IMR-90 (cell line): ENCODE data around the gene PSMA1. TPM values are rescaled to one million over a fixed set of nuclear protein-coding genes. Genes with fewer than 3 reads are reported as not detected.

Source experiments
- ATAC-seq: fragments of 200-7000 bp; cut with Tn5 transposase; 2 replicates; pipeline ENCODE4 v1.9.1; 2020; ENCODE audit warnings: low read depth, mild to moderate bottlenecking, moderate library complexity
- BruUV-seq: library from RNA; stranded (reverse); fragments of 400-500 nt; replicated peaks from 2 replicates; lab custom pipeline; 2021; lab: Mats Ljungman, UMichigan
- CTCF ChIA-PET: fragments of 300-600 bp; formaldehyde crosslinking; extraction: SDS; loops from one replicate; lab custom pipeline; 2021; ENCODE audit warnings: antibody characterized with exemption; lab: Yijun Ruan, JAX
- POLR2A ChIA-PET: fragments of 300-600 bp; sonication (Branson Sonifier 250); formaldehyde crosslinking; loops from one replicate; lab custom pipeline; 2022; ENCODE audit warnings: antibody characterized with exemption; ENCODE audit not compliant: unreplicated experiment; lab: Charles Lee
- DNase-seq: peaks from one replicate; pipeline ENCODE4 v3.0.0; 2013
- H2AFZ ChIP-seq: replicated peaks from 2 replicates; pipeline ENCODE3; 2013; ENCODE audit warnings: low read length, mild to moderate bottlenecking; ENCODE audit not compliant: poor library complexity
- H2AK5ac ChIP-seq: 2 replicates; pipeline ENCODE4 v1.6.1; 2013; ENCODE audit warnings: low read depth, low read length, inconsistent platforms
- H2AK9ac ChIP-seq: replicated peaks from 2 replicates; pipeline ENCODE3; 2013; ENCODE audit warnings: mild to moderate bottlenecking, low read depth, low read length, moderate library complexity; ENCODE audit not compliant: poor library complexity
- H2BK120ac ChIP-seq: 2 replicates; pipeline ENCODE4 v1.6.1; 2013; ENCODE audit warnings: low read depth, low read length, inconsistent platforms
- H2BK15ac ChIP-seq: 3 replicates; pipeline ENCODE4 v1.6.1; 2013; ENCODE audit warnings: low read depth, low read length, inconsistent platforms
- H2BK20ac ChIP-seq: 2 replicates; pipeline ENCODE4 v1.6.1; 2013; ENCODE audit warnings: low read depth, mild to moderate bottlenecking, inconsistent platforms, low read length, moderate library complexity
- H2BK5ac ChIP-seq: 2 replicates; pipeline ENCODE4 v1.6.1; 2013; ENCODE audit warnings: mild to moderate bottlenecking, low read depth, low read length, inconsistent platforms; ENCODE audit not compliant: poor library complexity, severe bottlenecking
- H3K14ac ChIP-seq: replicated peaks from 2 replicates; pipeline ENCODE4 v1.6.1; 2013; ENCODE audit warnings: low read depth, low read length, inconsistent platforms
- H3K18ac ChIP-seq: 2 replicates; pipeline ENCODE4 v1.6.1; 2013; ENCODE audit warnings: low read depth, low read length, control low read depth
- H3K23ac ChIP-seq: 2 replicates; pipeline ENCODE4 v1.6.1; 2013; ENCODE audit warnings: low read depth, low read length, inconsistent platforms
- H3K27ac ChIP-seq: 2 replicates; pipeline ENCODE4 v1.5.1; 2013; ENCODE audit warnings: mild to moderate bottlenecking, control low read depth, low read length; ENCODE audit not compliant: insufficient read depth
- H3K27me3 ChIP-seq: 2 replicates; pipeline ENCODE4 v1.6.1; 2013; ENCODE audit warnings: low read length; ENCODE audit not compliant: control insufficient read depth, insufficient read depth
- H3K36me3 ChIP-seq: 2 replicates; pipeline ENCODE4 v1.6.1; 2013; ENCODE audit warnings: low read length, mixed read lengths; ENCODE audit not compliant: control insufficient read depth, insufficient read depth
- H3K4ac ChIP-seq: 2 replicates; pipeline ENCODE4 v1.6.1; 2013; ENCODE audit warnings: low read depth, low read length, inconsistent platforms
- H3K4me1 ChIP-seq: 2 replicates; pipeline ENCODE4 v1.6.1; 2013; ENCODE audit warnings: low read length, mixed read lengths; ENCODE audit not compliant: control insufficient read depth, insufficient read depth
- H3K4me2 ChIP-seq: 2 replicates; pipeline ENCODE4 v1.6.1; 2013; ENCODE audit warnings: low read depth, mild to moderate bottlenecking, control low read depth, low read length, moderate library complexity
- H3K4me3 ChIP-seq: 2 replicates; pipeline ENCODE4 v1.5.1; 2013; ENCODE audit warnings: low read depth, mild to moderate bottlenecking, control low read depth, low read length, moderate library complexity; ENCODE audit not compliant: insufficient read depth
- H3K56ac ChIP-seq: 2 replicates; pipeline ENCODE4 v1.6.1; 2013; ENCODE audit warnings: low read length, inconsistent platforms; ENCODE audit not compliant: insufficient read depth; ENCODE audit errors: extremely low read depth
- H3K79me1 ChIP-seq, 2 experiments: 2 replicates each; pipeline ENCODE4 v1.6.1; 2013; ENCODE audit warnings: low read length in 2 of 2, inconsistent platforms in 1 of 2, low read depth in 1 of 2
- H3K9ac ChIP-seq: 2 replicates; pipeline ENCODE4 v1.6.1; 2013; ENCODE audit warnings: low read depth, low read length, control low read depth
- H3K9me1 ChIP-seq: 2 replicates; pipeline ENCODE4 v1.6.1; 2013; ENCODE audit warnings: low read length, inconsistent platforms; ENCODE audit not compliant: insufficient read depth
- H3K9me3 ChIP-seq: 2 replicates; pipeline ENCODE4 v1.6.1; 2013; ENCODE audit warnings: low read length; ENCODE audit not compliant: control insufficient read depth, insufficient read depth
- H4K20me1 ChIP-seq: 2 replicates; pipeline ENCODE4 v1.6.1; 2013; ENCODE audit warnings: low read length, inconsistent platforms; ENCODE audit not compliant: insufficient read depth
- H4K5ac ChIP-seq: 2 replicates; pipeline ENCODE4 v1.6.1; 2013; ENCODE audit warnings: mild to moderate bottlenecking, low read depth, low read length, control low read depth
- H4K8ac ChIP-seq, 2 experiments: 2 replicates each; pipeline ENCODE4 v1.6.1; 2013; ENCODE audit warnings: low read depth in 2 of 2, low read length in 2 of 2, control low read depth in 1 of 2, inconsistent platforms in 1 of 2
- H4K91ac ChIP-seq: 2 replicates; pipeline ENCODE4 v1.6.1; 2013; ENCODE audit warnings: low read depth, low read length, inconsistent platforms; ENCODE audit not compliant: insufficient read depth
- BHLHE40 ChIP-seq: fragments of 150-350 bp; IDR thresholded peaks from 2 replicates; pipeline ENCODE4 v1.6.1; 2016; ENCODE audit warnings: mild to moderate bottlenecking, low read depth, low read length
- CEBPB ChIP-seq: IDR thresholded peaks from 2 replicates; pipeline ENCODE4 v1.6.1; 2012; ENCODE audit warnings: low read depth, low read length, improper control_type of control experiment
- CHD1 ChIP-seq: IDR thresholded peaks from 2 replicates; pipeline ENCODE4 v1.6.1; 2012; ENCODE audit warnings: low read depth, low read length, improper control_type of control experiment
- CTCF ChIP-seq: conservative IDR thresholded peaks from 2 replicates; pipeline ENCODE4 v1.5.1; 2012; ENCODE audit warnings: mild to moderate bottlenecking, low read depth, low read length, improper control_type of control experiment
- ELK1 ChIP-seq: fragments of 150-350 bp; IDR thresholded peaks from 2 replicates; pipeline ENCODE4 v1.6.1; 2016; ENCODE audit warnings: low read depth, mild to moderate bottlenecking, low read length, moderate library complexity, borderline replicate concordance
- MAFK ChIP-seq: IDR thresholded peaks from 2 replicates; pipeline ENCODE4 v1.6.1; 2012; ENCODE audit warnings: low read depth, low read length, improper control_type of control experiment
- MAZ ChIP-seq: IDR thresholded peaks from 2 replicates; pipeline ENCODE4 v1.6.1; 2012; ENCODE audit warnings: low read depth, mild to moderate bottlenecking, low read length, improper control_type of control experiment, moderate library complexity, borderline replicate concordance
- NFE2L2 ChIP-seq: fragments of 150-350 bp; IDR thresholded peaks from 2 replicates; pipeline ENCODE4 v1.6.1; 2016; ENCODE audit warnings: low read depth, mild to moderate bottlenecking, low read length
- POLR2A ChIP-seq: IDR thresholded peaks from 2 replicates; pipeline ENCODE4 v1.6.1; 2012; ENCODE audit warnings: mild to moderate bottlenecking, low read depth, low read length
- RAD21 ChIP-seq: IDR thresholded peaks from 2 replicates; pipeline ENCODE4 v1.6.1; 2012; ENCODE audit warnings: low read length, improper control_type of control experiment
- RFX5 ChIP-seq: IDR thresholded peaks from 2 replicates; pipeline ENCODE4 v1.8.0; 2012; ENCODE audit warnings: low read depth, mild to moderate bottlenecking, low read length, moderate library complexity
- SMC3 ChIP-seq: fragments of 150-350 bp; IDR thresholded peaks from 2 replicates; pipeline ENCODE4 v1.6.1; 2016; ENCODE audit warnings: low read depth, mild to moderate bottlenecking, antibody characterized with exemption, low read length, moderate library complexity
- USF2 ChIP-seq: fragments of 150-350 bp; IDR thresholded peaks from 2 replicates; pipeline ENCODE4 v1.6.1; 2017; ENCODE audit warnings: mild to moderate bottlenecking, antibody characterized with exemption, low read length, low read depth
- WGBS, 2 experiments: methylation state at CpG; one replicate each; pipeline versions ENCODE4 v1.1.5 to v1.1.7; 2013; ENCODE audit warnings: missing lambda C conversion rate in 2 of 2; ENCODE audit not compliant: insufficient read length in 1 of 2; ENCODE audit errors: extremely low coverage in 2 of 2; 5-methylcytosine and 5-hydroxymethylcytosine counted together
- dilution Hi-C: fragments of 300-500 bp; cut with HindIII; formaldehyde crosslinking; loops from one replicate; pipeline ENCODE4 v1.14.3; 2018; ENCODE audit warnings: low sequenced_read_pairs; ENCODE audit not compliant: unreplicated experiment
- in situ Hi-C: fragments of 300-500 bp; cut with MboI; formaldehyde crosslinking; loops from 3 replicates; pipeline ENCODE4 v1.14.3; 2019; ENCODE audit warnings: low sequenced_read_pairs, inconsistent platforms, mixed read lengths
- intact Hi-C: fragments of 100-400 bp; cut with micrococcal nuclease; formaldehyde crosslinking; loops from 2 replicates; pipeline ENCODE4 v1.10.0; 2022
- polyA plus RNA-seq, 3 experiments: library from polyadenylated mRNA; depleted of rRNA; stranded (reverse); fragments of >200 nt; gene quantifications; 2 replicates each; pipeline ENCODE4 v1.2.3, GENCODE V29; 2012; ENCODE audit warnings: low replicate concordance in 1 of 3
- total RNA-seq: library from RNA; depleted of rRNA; stranded (reverse); fragments of >200 nt; gene quantifications from 2 replicates; pipeline ENCODE4 v1.2.3, GENCODE V29; 2012

PSMA1 gene
- total and polyA plus RNA-seq, 2 of the 4 experiments (the other 2 are of a cell fraction), result 179 to 194 TPM

GRCh38 chr11:14541192-14541947, 21.2 kb upstream of the PSMA1 start (continued):
- no peak for TF ChIP-seq POLR2A

GRCh38 chr11:14539982-14540421, 19.8 kb upstream of the PSMA1 start:
- WGBS, 2 experiments, result 20% methylated on average over 1 of the region's 4 CpGs; no CpG with 5 or more reads in 1 of the 2 experiments
- Histone ChIP-seq H3K4me3 (no peak overlapping the region), H3K4me2 (no peak overlapping the region), H3K27me3 (peaks cover 2% of the 10 kb centered on the region), H3K23ac (no peak overlapping the region), H3K9ac (no peak overlapping the region), H4K91ac (no peak overlapping the region), H3K18ac (no peak overlapping the region), H3K9me3 (no peaks in the 10 kb centered on the region), H2AFZ (no peak overlapping the region), H3K9me1 (no peaks in the 10 kb centered on the region), H4K20me1 (no peaks in the 10 kb centered on the region), H2BK120ac (no peak overlapping the region), H2BK20ac (no peak overlapping the region), H3K4me1 (no peaks in the 10 kb centered on the region), H3K14ac (no peak overlapping the region), H4K5ac (no peak overlapping the region), H3K79me1 (no peaks in the 10 kb centered on the region), H3K27ac (no peak overlapping the region), H3K56ac (no peak overlapping the region), H3K4ac (no peak overlapping the region), H3K36me3 (no peaks in the 10 kb centered on the region), H2BK15ac (no peak overlapping the region), H2AK9ac (no peak overlapping the region), H4K8ac (no peak overlapping the region), H2AK5ac (no peak overlapping the region), H2BK5ac (no peak overlapping the region)
- DNase-seq, result no peak
- intact Hi-C loops (loop anchor here (5.0 kb wide), 2 partner anchors 102 to 247 kb away; partner anchors contain the start of gene PDE3B), in situ Hi-C loops (no loop called here), dilution Hi-C loops (no loop called here)
- BruUV-seq, result no TSS peak
- no peak for ATAC-seq
- POLR2A ChIA-PET, result no interaction called here
- CTCF ChIA-PET, result interaction anchor here (0.5 kb wide), 1 partner anchor 229 kb away, joined by 4 read pairs; no protein-coding TSS in a partner anchor
- TF ChIP-seq MAFK (no peak), BHLHE40 (no peak), ELK1 (no peak), CHD1 (no peak), SMC3 (no peak), CEBPB (no peak), NFE2L2 (no peak), RFX5 (no peak), MAZ (no peak), USF2 (no peak), CTCF (no peak), RAD21 (no peak)
